Loucy (cell line): Measurements from ENCODE around the gene ABCE1.

ENCODE experiments used
- EZH2phosphoT487 ChIP-seq: fragments of 200-600 bp; IDR thresholded peaks from 2 replicates; pipeline ENCODE4 v1.6.1; 2018; ENCODE audit warnings: antibody characterized with exemption, mild to moderate bottlenecking, moderate library complexity, borderline replicate concordance
- TF ChIP-seq, protein P1 (sequence below): fragments of 200-600 bp; sonication (generic); conservative IDR thresholded peaks from 2 replicates; pipeline ENCODE4 v1.5.1; 2014; ENCODE audit warnings: mild to moderate bottlenecking, antibody characterized with exemption, low read length

DNA sequence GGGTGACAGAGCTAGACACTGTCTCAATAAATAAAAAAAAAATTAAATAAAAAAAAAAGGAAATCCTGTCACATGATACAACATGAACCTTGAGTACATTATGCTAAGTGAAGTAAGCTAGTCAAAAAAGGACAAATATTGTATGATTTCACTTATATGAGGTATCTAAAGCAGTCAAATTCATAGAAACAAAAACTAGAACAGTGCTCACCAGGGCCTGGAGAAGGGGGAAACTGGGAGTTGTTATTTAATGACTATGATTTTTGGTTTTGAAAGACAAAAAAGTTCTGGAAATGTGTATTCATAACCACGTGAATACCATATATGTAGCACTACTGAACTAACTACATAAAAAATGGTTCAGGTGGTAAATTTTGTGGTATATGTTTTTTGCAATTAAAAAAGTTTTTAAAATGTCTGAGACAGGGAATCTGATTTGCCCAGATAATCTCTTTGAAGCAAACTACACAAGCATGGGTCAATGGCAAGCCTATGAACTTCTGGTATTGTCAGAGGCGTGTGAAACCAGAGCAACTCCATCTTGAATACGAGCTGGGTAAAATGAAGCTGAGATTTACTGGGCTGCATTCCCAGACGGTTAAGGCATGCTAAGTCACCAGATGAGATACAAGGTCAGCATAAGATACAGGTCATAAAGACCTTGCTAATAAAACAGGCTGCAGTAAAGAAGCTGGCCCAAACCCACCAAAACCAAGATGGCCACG, 42.4 kb upstream of the ABCE1 start:
- TF ChIP-seq, protein P1, sequence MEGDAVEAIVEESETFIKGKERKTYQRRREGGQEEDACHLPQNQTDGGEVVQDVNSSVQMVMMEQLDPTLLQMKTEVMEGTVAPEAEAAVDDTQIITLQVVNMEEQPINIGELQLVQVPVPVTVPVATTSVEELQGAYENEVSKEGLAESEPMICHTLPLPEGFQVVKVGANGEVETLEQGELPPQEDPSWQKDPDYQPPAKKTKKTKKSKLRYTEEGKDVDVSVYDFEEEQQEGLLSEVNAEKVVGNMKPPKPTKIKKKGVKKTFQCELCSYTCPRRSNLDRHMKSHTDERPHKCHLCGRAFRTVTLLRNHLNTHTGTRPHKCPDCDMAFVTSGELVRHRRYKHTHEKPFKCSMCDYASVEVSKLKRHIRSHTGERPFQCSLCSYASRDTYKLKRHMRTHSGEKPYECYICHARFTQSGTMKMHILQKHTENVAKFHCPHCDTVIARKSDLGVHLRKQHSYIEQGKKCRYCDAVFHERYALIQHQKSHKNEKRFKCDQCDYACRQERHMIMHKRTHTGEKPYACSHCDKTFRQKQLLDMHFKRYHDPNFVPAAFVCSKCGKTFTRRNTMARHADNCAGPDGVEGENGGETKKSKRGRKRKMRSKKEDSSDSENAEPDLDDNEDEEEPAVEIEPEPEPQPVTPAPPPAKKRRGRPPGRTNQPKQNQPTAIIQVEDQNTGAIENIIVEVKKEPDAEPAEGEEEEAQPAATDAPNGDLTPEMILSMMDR = no peak
- no peak for TF ChIP-seq EZH2phosphoT487
